ENCODE results near the gene ACOT2. TPM values are rescaled to one million over a fixed set of nuclear protein-coding genes. Genes with fewer than 3 reads are reported as not detected.
"Not testable (repeated sequence)": the region's sequence is repeated elsewhere in the genome, so short reads cannot be mapped to it uniquely, and the experiment has no call there.

The ACOT2 gene
- total RNA-seq, result 38.0 to 48.5 TPM (median 46.4 TPM) in 3 replicates
- long read RNA-seq, transcript ACOT2-201 (3 exons, 1,774 nt), result major isoform, 108 of 148 reads
- long read RNA-seq, partial matches to known transcripts, result 27 of 148 reads
- long read RNA-seq, other reads (novel, unspliced or antisense), result 13 of 148 reads

GRCh38 chr14:73569185-73569958 is at the start of gene ACOT2:
Gene ACOT2 (plus strand): TSS chr14:73569213. CDS start chr14:73569241, 28 bp downstream.
- peak within 1 kb of the TSS; percentile 92 for H3K4me3 Mint-ChIP-seq (ENCODE audit: unreplicated experiment)
- H3K27ac Mint-ChIP-seq (ENCODE audit: unreplicated experiment), result peak within 1 kb of the TSS; percentile 95
- H3K9me3 Mint-ChIP-seq (ENCODE audit: low read depth); DNase-seq (ENCODE audit: low spot score); H3K36me3 Mint-ChIP-seq (ENCODE audit: low read depth); H3K27me3 Mint-ChIP-seq (ENCODE audit: low read depth): not testable (repeated sequence)
- peaks cover 32% of the 10 kb centered on the region for H3K4me1 Mint-ChIP-seq (ENCODE audit: low read depth)

- H3K27ac Mint-ChIP-seq (ENCODE audit: unreplicated experiment), result no peak overlapping the region
- H3K27me3 Mint-ChIP-seq (ENCODE audit: low read depth), result no peaks in the 10 kb centered on the region
- peaks cover 2% of the 10 kb centered on the region for H3K4me1 Mint-ChIP-seq (ENCODE audit: low read depth)
- no peak for DNase-seq (ENCODE audit: low spot score)
- H3K36me3 Mint-ChIP-seq (ENCODE audit: low read depth), result no peaks in the 10 kb centered on the region
- no peak overlapping the region for H3K4me3 Mint-ChIP-seq (ENCODE audit: unreplicated experiment)
- no peak for TF ChIP-seq CTCF (IDR thresholded peaks at IDR 0.05)
- no peaks in the 10 kb centered on the region for H3K9me3 Mint-ChIP-seq (ENCODE audit: low read depth)
These were observed 47.8 kb upstream of the ACOT2 start for GRCh38 chr14:73521229-73521628.

GRCh38 chr14:73524493-73524892 is 44.5 kb upstream of the ACOT2 start:
- Mint-ChIP-seq H3K27me3 (ENCODE audit: low read depth) (no peaks in the 10 kb centered on the region), H3K9me3 (ENCODE audit: low read depth) (no peaks in the 10 kb centered on the region), H3K36me3 (ENCODE audit: low read depth) (no peaks in the 10 kb centered on the region), H3K4me1 (ENCODE audit: low read depth) (peaks cover 7% of the 10 kb centered on the region), H3K27ac (ENCODE audit: unreplicated experiment) (no peak overlapping the region), H3K4me3 (ENCODE audit: unreplicated experiment) (no peak overlapping the region)
- DNase-seq (ENCODE audit: low spot score), result no peak
- TF ChIP-seq CTCF (IDR thresholded peaks at IDR 0.05), result no peak

- Mint-ChIP-seq H3K9me3 (ENCODE audit: low read depth) (no peaks in the 10 kb centered on the region), H3K27ac (ENCODE audit: unreplicated experiment) (peak overlapping the region; percentile 13), H3K4me1 (ENCODE audit: low read depth) (peaks cover 7% of the 10 kb centered on the region), H3K27me3 (ENCODE audit: low read depth) (no peaks in the 10 kb centered on the region), H3K4me3 (ENCODE audit: unreplicated experiment) (no peak overlapping the region), H3K36me3 (ENCODE audit: low read depth) (no peaks in the 10 kb centered on the region)
- TF ChIP-seq CTCF (IDR thresholded peaks at IDR 0.05), result no peak
- no peak for DNase-seq (ENCODE audit: low spot score)
These were observed 42.7 kb upstream of the ACOT2 start for GRCh38 chr14:73526036-73526984.

GRCh38 chr14:73529356-73529755 is 39.7 kb upstream of the ACOT2 start:
- H3K4me3 Mint-ChIP-seq (ENCODE audit: unreplicated experiment); H3K27ac Mint-ChIP-seq (ENCODE audit: unreplicated experiment); H3K4me1 Mint-ChIP-seq (ENCODE audit: low read depth); H3K27me3 Mint-ChIP-seq (ENCODE audit: low read depth); DNase-seq (ENCODE audit: low spot score); H3K9me3 Mint-ChIP-seq (ENCODE audit: low read depth); H3K36me3 Mint-ChIP-seq (ENCODE audit: low read depth): not testable (repeated sequence)

GRCh38 chr14:73531971-73532370 is 37.0 kb upstream of the ACOT2 start:
- H3K36me3 Mint-ChIP-seq (ENCODE audit: low read depth); H3K27ac Mint-ChIP-seq (ENCODE audit: unreplicated experiment); H3K9me3 Mint-ChIP-seq (ENCODE audit: low read depth); H3K27me3 Mint-ChIP-seq (ENCODE audit: low read depth); H3K4me3 Mint-ChIP-seq (ENCODE audit: unreplicated experiment); DNase-seq (ENCODE audit: low spot score); H3K4me1 Mint-ChIP-seq (ENCODE audit: low read depth): not testable (repeated sequence)

GRCh38 chr14:73537244-73538045 is 31.6 kb upstream of the ACOT2 start:
- not testable (repeated sequence) for H3K9me3 Mint-ChIP-seq (ENCODE audit: low read depth); H3K36me3 Mint-ChIP-seq (ENCODE audit: low read depth); H3K27me3 Mint-ChIP-seq (ENCODE audit: low read depth); H3K4me1 Mint-ChIP-seq (ENCODE audit: low read depth); DNase-seq (ENCODE audit: low spot score)
- H3K4me3 Mint-ChIP-seq (ENCODE audit: unreplicated experiment), result peak overlapping the region; percentile 70
- peak overlapping the region; percentile 89 for H3K27ac Mint-ChIP-seq (ENCODE audit: unreplicated experiment)
